ENCODE measurements around the gene METTL13. TPM values are rescaled to one million over a fixed set of nuclear protein-coding genes. Genes with fewer than 3 reads are reported as not detected.

The METTL13 gene
- total RNA-seq, 1 donor from 2014 or later, result 15.8 TPM

DNA sequence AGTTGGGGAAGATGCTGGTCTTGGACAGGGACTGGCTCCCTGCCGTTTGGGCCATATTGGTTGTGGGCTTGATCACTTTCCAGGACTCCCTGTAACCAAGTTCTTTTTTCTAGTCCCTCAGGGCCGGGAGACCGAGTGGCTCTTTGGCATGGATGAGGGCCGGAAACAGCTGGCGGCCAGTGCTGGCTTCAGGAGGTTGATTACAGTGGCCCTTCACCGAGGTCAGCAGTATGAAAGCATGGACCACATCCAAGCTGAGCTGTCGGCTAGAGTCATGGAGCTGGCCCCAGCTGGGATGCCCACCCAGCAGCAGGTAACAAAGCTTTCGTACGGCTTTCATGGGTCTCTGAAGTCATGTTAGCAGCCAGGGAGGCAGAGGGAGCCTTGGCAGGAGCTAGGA, 4.3 kb downstream of the METTL13 start:
- Histone ChIP-seq H3K27ac (replicated peaks) (no peak overlapping the region), H3K27me3 (ENCODE audit: low read depth) (no peaks in the 10 kb centered on the region), H3K4me1 (peaks cover 53% of the 10 kb centered on the region), H3K4me3 (no peak overlapping the region), H3K36me3 (peaks cover 68% of the 10 kb centered on the region), H3K9me3 (replicated peaks) (no peaks in the 10 kb centered on the region)
- no peak for TF ChIP-seq CTCF (IDR thresholded peaks at IDR 0.05; ENCODE audit: borderline replicate concordance)
- DNase-seq, result no peak
- intact Hi-C loops (cut with micrococcal nuclease), result no loop called here

DNA sequence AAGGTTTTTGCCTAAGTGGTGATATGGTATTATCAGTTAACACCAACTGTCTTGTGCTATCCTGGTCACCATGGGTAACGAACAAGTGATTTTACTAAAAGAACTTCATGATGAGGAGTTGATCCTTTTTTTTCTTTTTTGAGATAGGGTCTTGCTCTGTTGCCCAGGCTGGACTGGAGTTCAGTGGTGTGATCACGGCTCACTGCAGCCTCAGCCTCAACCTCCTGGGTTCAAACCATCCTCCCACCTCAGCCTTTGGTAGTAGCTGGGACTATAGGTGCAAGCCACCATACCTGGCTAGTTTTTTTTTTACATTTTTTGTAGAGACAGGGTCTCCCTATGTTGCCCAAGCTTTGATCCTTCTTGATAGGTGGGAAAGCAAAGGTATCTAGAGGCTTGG, 5.1 kb downstream of the METTL13 start:
- no peak for DNase-seq
- no peak overlapping the region for H3K27ac ChIP-seq (replicated peaks)
- TF ChIP-seq CTCF (IDR thresholded peaks at IDR 0.05; ENCODE audit: borderline replicate concordance), result no peak
- no peaks in the 10 kb centered on the region for H3K27me3 ChIP-seq (ENCODE audit: low read depth)
- intact Hi-C loops (cut with micrococcal nuclease), result no loop called here
- no peaks in the 10 kb centered on the region for H3K9me3 ChIP-seq (replicated peaks)
- peaks cover 75% of the 10 kb centered on the region for H3K36me3 ChIP-seq
- H3K4me1 ChIP-seq, result peaks cover 50% of the 10 kb centered on the region
- H3K4me3 ChIP-seq, result no peak overlapping the region

- Histone ChIP-seq H3K27me3 (ENCODE audit: low read depth) (no peaks in the 10 kb centered on the region), H3K36me3 (peaks cover 89% of the 10 kb centered on the region), H3K9me3 (replicated peaks) (no peaks in the 10 kb centered on the region), H3K4me3 (no peak overlapping the region), H3K4me1 (peaks cover 37% of the 10 kb centered on the region), H3K27ac (replicated peaks) (no peak overlapping the region)
- TF ChIP-seq CTCF (IDR thresholded peaks at IDR 0.05; ENCODE audit: borderline replicate concordance), result no peak
- DNase-seq, result no peak
- intact Hi-C loops (cut with micrococcal nuclease), result no loop called here
Measured at GRCh38 chr1:171787686-171788480, 6.4 kb downstream of the METTL13 start.

GRCh38 chr1:171788696-171789095, 7.2 kb downstream of the METTL13 start:
- intact Hi-C loops (cut with micrococcal nuclease), result no loop called here

GRCh38 chr1:171790318-171790717, 8.9 kb downstream of the METTL13 start:
- no peak for TF ChIP-seq CTCF (IDR thresholded peaks at IDR 0.05; ENCODE audit: borderline replicate concordance)
- no peaks in the 10 kb centered on the region for H3K9me3 ChIP-seq (replicated peaks)
- DNase-seq, result no peak
- no peaks in the 10 kb centered on the region for H3K27me3 ChIP-seq (ENCODE audit: low read depth)
- peaks cover 16% of the 10 kb centered on the region for H3K4me1 ChIP-seq
- intact Hi-C loops (cut with micrococcal nuclease), result no loop called here
- no peak overlapping the region for H3K27ac ChIP-seq (replicated peaks)
- H3K4me3 ChIP-seq, result no peak overlapping the region
- H3K36me3 ChIP-seq, result peaks cover 100% of the 10 kb centered on the region

More at GRCh38 chr1:171788696-171789095, 7.2 kb downstream of the METTL13 start:
- Histone ChIP-seq H3K4me3 (no peak overlapping the region), H3K9me3 (replicated peaks) (no peaks in the 10 kb centered on the region), H3K36me3 (peaks cover 95% of the 10 kb centered on the region), H3K4me1 (peaks cover 30% of the 10 kb centered on the region), H3K27me3 (ENCODE audit: low read depth) (no peaks in the 10 kb centered on the region), H3K27ac (replicated peaks) (no peak overlapping the region)
- DNase-seq, result no peak
- no peak for TF ChIP-seq CTCF (IDR thresholded peaks at IDR 0.05; ENCODE audit: borderline replicate concordance)

Measured in left ventricle myocardium inferior (tissue), 1 donor.